ENCODE data around the gene ICOS.
"Not testable (repeated sequence)": the region's sequence is repeated elsewhere in the genome, so short reads cannot be mapped to it uniquely, and the experiment has no call there.

ICOS gene

GRCh38 chr2:203982276-203982675 is 45.7 kb downstream of the ICOS start:
- no peak for DNase-seq

- no peak for DNase-seq
These were observed 46.6 kb downstream of the ICOS start for GRCh38 chr2:203983064-203983715.

- DNase-seq = not testable (repeated sequence)
These were observed 49.4 kb downstream of the ICOS start for GRCh38 chr2:203985978-203986377.

- no peak for DNase-seq
These were observed 51.4 kb downstream of the ICOS start for GRCh38 chr2:203987959-203988358.

GRCh38 chr2:203988500-203989260 is 52.1 kb downstream of the ICOS start:
- DNase-seq = no peak

- no peak for DNase-seq
These were observed 53.0 kb downstream of the ICOS start for GRCh38 chr2:203989521-203989920.

- no peak for DNase-seq
These were observed 55.9 kb downstream of the ICOS start for GRCh38 chr2:203992509-203992908.

- no peak for DNase-seq
These were observed 56.4 kb downstream of the ICOS start for GRCh38 chr2:203993011-203993410.

- no peak for DNase-seq
These were observed 57.0 kb downstream of the ICOS start for GRCh38 chr2:203993560-203993959.

GRCh38 chr2:203994735-203995134 is 58.2 kb downstream of the ICOS start:
- DNase-seq = no peak

- DNase-seq = no peak
These were observed 60.1 kb downstream of the ICOS start for GRCh38 chr2:203996692-203997091.

- no peak for DNase-seq
These were observed 60.9 kb downstream of the ICOS start for GRCh38 chr2:203997481-203997880.

- no peak for DNase-seq
These were observed 61.6 kb downstream of the ICOS start for GRCh38 chr2:203997980-203998809.

- no peak for DNase-seq
These were observed 63.3 kb downstream of the ICOS start for GRCh38 chr2:203999835-204000234.

- DNase-seq = no peak
These were observed 63.9 kb downstream of the ICOS start for GRCh38 chr2:204000446-204000845.

GRCh38 chr2:204003276-204003990 is 66.9 kb downstream of the ICOS start:
- DNase-seq = no peak

- no peak for DNase-seq
These were observed 68.3 kb downstream of the ICOS start for GRCh38 chr2:204004912-204005311.

GRCh38 chr2:204005940-204006721 is 69.6 kb downstream of the ICOS start:
- no peak for DNase-seq

GRCh38 chr2:204008352-204008751 is 71.8 kb downstream of the ICOS start:
- DNase-seq = no peak

GRCh38 chr2:204010628-204011560 is 74.3 kb downstream of the ICOS start:
- no peak for DNase-seq
